Ectodermal cell (in vitro differentiated cells): ENCODE results near the gene UBASH3A.

Source experiments
- H3K27ac ChIP-seq: 2 replicates; pipeline ENCODE4 v1.7.0; 2013; ENCODE audit warnings: mild to moderate bottlenecking, low read depth, low read length; ENCODE audit not compliant: insufficient read depth, poor library complexity, severe bottlenecking
- H3K27me3 ChIP-seq: 2 replicates; pipeline ENCODE4 v1.7.0; 2013; ENCODE audit warnings: mild to moderate bottlenecking, low read length; ENCODE audit not compliant: insufficient read depth, control insufficient read depth, poor library complexity, severe bottlenecking
- H3K36me3 ChIP-seq: one replicate; pipeline ENCODE4 v1.7.0; 2013; ENCODE audit warnings: low read length; ENCODE audit not compliant: control insufficient read depth, insufficient read depth
- H3K4me1 ChIP-seq: one replicate; pipeline ENCODE4 v1.7.0; 2013; ENCODE audit warnings: low read length; ENCODE audit not compliant: control insufficient read depth, insufficient read depth
- H3K4me3 ChIP-seq: 2 replicates; pipeline ENCODE4 v1.7.0; 2013; ENCODE audit warnings: low read depth, low read length, control low read depth; ENCODE audit not compliant: insufficient read depth
- H3K9me3 ChIP-seq: 2 replicates; pipeline ENCODE4 v1.7.0; 2013; ENCODE audit warnings: mild to moderate bottlenecking, low read length, moderate library complexity; ENCODE audit not compliant: control insufficient read depth
- WGBS, 2 experiments: methylation state at CpG; one replicate each; pipeline ENCODE4 v1.1.7; 2013; ENCODE audit warnings: missing lambda C conversion rate in 2 of 2; 5-methylcytosine and 5-hydroxymethylcytosine counted together

The UBASH3A gene

GRCh38 chr21:42486072-42486471 is 82.4 kb downstream of the UBASH3A start:
- WGBS, 2 experiments = 95 to 96% methylated on average over 6 of the region's 6 CpGs
- no peak overlapping the region for H3K4me3 ChIP-seq
- H3K9me3 ChIP-seq = no peaks in the 10 kb centered on the region

GRCh38 chr21:42486531-42486930 is 82.8 kb downstream of the UBASH3A start:
- WGBS, 2 experiments = 85 to 89% methylated on average over 5 of the region's 5 CpGs
- Histone ChIP-seq H3K36me3 (no peaks in the 10 kb centered on the region), H3K27ac (no peak overlapping the region), H3K27me3 (no peaks in the 10 kb centered on the region), H3K9me3 (no peaks in the 10 kb centered on the region), H3K4me3 (no peak overlapping the region), H3K4me1 (no peaks in the 10 kb centered on the region)

More at GRCh38 chr21:42486072-42486471, 82.4 kb downstream of the UBASH3A start:
- H3K4me1 ChIP-seq = no peaks in the 10 kb centered on the region
- H3K27me3 ChIP-seq = no peaks in the 10 kb centered on the region
- H3K27ac ChIP-seq = no peak overlapping the region
- no peaks in the 10 kb centered on the region for H3K36me3 ChIP-seq

DNA sequence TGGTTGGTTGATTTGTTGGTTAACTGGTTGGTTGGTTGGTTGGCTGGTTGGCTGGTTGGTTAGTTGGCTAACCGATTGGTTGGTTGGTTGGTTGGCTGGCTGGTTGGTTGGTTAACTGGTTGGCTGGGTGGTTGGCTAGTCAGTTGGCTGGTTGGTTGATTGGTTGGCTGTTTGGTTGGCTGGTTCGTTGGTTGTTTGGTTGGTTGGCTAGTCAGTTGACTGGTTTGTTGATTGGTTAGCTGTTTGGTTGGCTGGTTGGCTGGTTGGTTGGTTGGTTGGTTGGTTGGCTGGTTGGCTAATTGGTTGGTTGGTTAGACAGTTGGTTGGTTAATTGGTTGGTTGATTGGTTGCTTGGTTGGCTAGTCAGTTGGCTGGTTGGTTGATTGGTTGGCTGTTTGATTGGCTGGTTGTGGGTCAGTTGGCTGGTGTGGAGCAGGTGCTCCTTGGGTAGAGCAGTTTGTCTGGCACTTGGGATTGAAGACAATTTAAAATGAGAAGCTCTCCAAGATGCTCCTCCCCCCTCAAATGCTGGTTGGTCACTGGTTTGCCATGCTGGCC is 85.4 kb downstream of the UBASH3A start:
- no peaks in the 10 kb centered on the region for H3K36me3 ChIP-seq
- H3K27me3 ChIP-seq = no peaks in the 10 kb centered on the region
- no peaks in the 10 kb centered on the region for H3K4me1 ChIP-seq
- no peak overlapping the region for H3K27ac ChIP-seq
- 59 to 66% methylated on average over 2 of the region's 2 CpGs for WGBS, 2 experiments
- H3K9me3 ChIP-seq = no peaks in the 10 kb centered on the region
- H3K4me3 ChIP-seq = no peak overlapping the region

GRCh38 chr21:42489991-42490390 is 86.3 kb downstream of the UBASH3A start:
- no peaks in the 10 kb centered on the region for H3K9me3 ChIP-seq
- 88% methylated on average over 4 of the region's 4 CpGs for WGBS, 2 experiments
- H3K36me3 ChIP-seq = no peaks in the 10 kb centered on the region
- H3K27ac ChIP-seq = no peak overlapping the region
- H3K27me3 ChIP-seq = peaks cover 1% of the 10 kb centered on the region
- no peak overlapping the region for H3K4me3 ChIP-seq
- no peaks in the 10 kb centered on the region for H3K4me1 ChIP-seq

DNA sequence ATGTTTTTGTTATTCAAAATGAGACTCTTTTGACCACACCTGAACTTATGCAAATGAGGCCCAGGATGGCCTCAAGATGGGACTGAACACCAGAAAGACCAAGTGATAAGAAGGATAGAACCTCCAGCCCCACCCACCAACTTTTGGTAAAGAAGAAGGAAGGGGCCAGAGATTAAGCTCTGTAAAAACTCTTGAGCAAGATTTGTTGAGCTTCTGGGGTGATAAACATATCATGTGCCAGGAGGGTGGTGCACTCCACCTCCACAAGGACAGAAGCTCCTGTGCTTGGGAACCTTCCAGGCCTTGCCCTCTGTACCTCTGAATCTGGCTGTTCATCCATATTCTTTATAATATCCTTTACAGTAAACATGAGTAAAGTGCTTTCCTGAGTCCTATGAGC is 87.0 kb downstream of the UBASH3A start:
- no peak overlapping the region for H3K27ac ChIP-seq
- peaks cover 9% of the 10 kb centered on the region for H3K27me3 ChIP-seq
- peaks cover 4% of the 10 kb centered on the region for H3K4me1 ChIP-seq
- H3K4me3 ChIP-seq = no peak overlapping the region
- no peaks in the 10 kb centered on the region for H3K9me3 ChIP-seq
- H3K36me3 ChIP-seq = no peaks in the 10 kb centered on the region

DNA sequence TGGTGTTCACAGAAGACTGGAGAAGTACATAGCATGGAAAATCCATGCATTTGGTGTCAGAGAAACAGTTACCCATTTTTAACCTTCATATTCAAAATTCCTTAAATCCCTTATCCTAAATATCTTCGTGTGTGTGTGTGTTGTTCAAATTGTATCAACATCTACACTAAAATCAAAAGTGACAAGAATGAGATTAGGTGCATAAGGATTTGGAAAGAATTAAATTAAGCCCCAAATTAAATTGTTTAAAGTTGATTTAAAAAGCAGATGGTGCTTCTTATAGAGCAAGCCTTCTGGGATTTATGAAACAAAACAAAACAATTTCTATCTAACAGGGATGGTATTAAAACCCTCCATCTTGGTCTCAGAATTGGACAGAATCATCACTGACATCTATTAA is 87.6 kb downstream of the UBASH3A start:
- H3K27me3 ChIP-seq = peaks cover 10% of the 10 kb centered on the region
- H3K4me1 ChIP-seq = peaks cover 6% of the 10 kb centered on the region
- H3K27ac ChIP-seq = no peak overlapping the region
- H3K4me3 ChIP-seq = no peak overlapping the region
- no CpG with 5 or more reads among the region's 1 CpG for WGBS, 2 experiments
- H3K9me3 ChIP-seq = no peaks in the 10 kb centered on the region
- H3K36me3 ChIP-seq = no peaks in the 10 kb centered on the region

DNA sequence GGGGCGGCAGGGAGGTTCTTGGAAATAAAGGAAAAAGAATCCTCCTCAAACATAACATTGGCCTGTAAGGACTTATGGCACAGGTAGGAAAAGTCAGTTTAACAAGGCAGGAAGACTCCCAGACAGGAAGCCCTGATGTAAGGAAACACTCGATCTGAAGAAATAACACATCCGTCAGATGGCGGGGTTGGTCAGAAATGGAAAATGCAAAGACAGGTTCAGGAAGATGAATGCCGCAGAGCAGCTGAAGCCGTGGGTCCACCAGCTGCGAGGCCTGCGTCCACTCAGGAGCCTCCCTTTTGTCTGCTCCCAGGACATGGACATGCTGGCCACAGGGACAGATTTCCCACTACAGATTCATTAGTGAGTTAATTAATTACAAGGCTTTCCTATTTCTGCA is 88.5 kb downstream of the UBASH3A start:
- H3K36me3 ChIP-seq = no peaks in the 10 kb centered on the region
- WGBS, 2 experiments = 93 to 96% methylated on average over 7 to 8 of the region's 8 CpGs
- peaks cover 8% of the 10 kb centered on the region for H3K4me1 ChIP-seq
- no peak overlapping the region for H3K27ac ChIP-seq
- H3K4me3 ChIP-seq = no peak overlapping the region
- no peaks in the 10 kb centered on the region for H3K9me3 ChIP-seq
- H3K27me3 ChIP-seq = peaks cover 10% of the 10 kb centered on the region

GRCh38 chr21:42493109-42494060 is 89.7 kb downstream of the UBASH3A start:
- no peaks in the 10 kb centered on the region for H3K9me3 ChIP-seq
- H3K27ac ChIP-seq = no peak overlapping the region
- no peaks in the 10 kb centered on the region for H3K36me3 ChIP-seq
- 79 to 84% methylated on average over 12 to 13 of the region's 13 CpGs for WGBS, 2 experiments
- H3K27me3 ChIP-seq = peaks cover 10% of the 10 kb centered on the region
- H3K4me3 ChIP-seq = no peak overlapping the region
- H3K4me1 ChIP-seq = peaks cover 9% of the 10 kb centered on the region

DNA sequence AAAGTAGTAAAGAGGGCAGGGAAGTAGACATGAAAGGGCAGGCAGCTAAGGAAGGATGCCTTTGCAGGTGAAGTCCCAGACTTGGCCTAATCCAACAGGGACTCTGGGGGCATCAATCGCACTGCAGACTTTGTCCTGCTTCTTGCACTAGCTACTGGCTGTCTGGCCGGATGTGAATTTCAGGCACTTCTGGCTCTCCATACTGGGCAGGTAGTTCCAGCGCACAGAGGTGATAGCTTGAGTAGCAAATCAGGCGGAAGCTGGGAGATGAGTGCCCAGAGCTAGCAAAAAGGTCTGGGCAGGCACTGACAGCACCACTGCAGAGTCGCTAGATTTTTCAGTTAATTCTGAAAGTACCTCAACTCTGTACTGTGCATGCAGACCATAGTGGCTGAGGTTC is 91.3 kb downstream of the UBASH3A start:
- Histone ChIP-seq H3K4me1 (peaks cover 17% of the 10 kb centered on the region), H3K9me3 (no peaks in the 10 kb centered on the region), H3K27me3 (peaks cover 10% of the 10 kb centered on the region), H3K27ac (no peak overlapping the region), H3K4me3 (no peak overlapping the region), H3K36me3 (no peaks in the 10 kb centered on the region)
- WGBS, 2 experiments = 90 to 92% methylated on average over 5 of the region's 5 CpGs

DNA sequence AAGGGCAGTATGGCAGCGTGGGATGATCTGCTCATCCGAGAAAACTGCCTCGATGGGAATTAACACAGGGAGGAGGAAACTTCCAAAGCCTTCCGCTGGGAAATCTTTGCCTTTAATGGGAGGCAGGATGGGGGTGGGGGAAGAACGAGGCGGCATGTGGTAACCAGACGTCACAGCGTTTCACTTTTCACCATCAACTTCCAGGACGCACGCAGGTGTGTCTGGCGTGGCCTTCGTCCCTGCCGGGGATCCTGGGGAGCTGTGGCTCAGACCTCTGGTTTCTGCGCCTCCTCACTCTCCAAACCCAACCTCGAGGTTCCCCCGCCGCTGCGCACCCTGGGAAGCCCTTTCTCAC is 92.0 kb downstream of the UBASH3A start:
- Histone ChIP-seq H3K4me1 (peaks cover 17% of the 10 kb centered on the region), H3K36me3 (no peaks in the 10 kb centered on the region), H3K27ac (no peak overlapping the region), H3K4me3 (peak overlapping the region; percentile 59), H3K9me3 (no peaks in the 10 kb centered on the region), H3K27me3 (peaks cover 10% of the 10 kb centered on the region)
- whole genome bisulfite sequencing, 2 experiments = 6 to 7% methylated on average over 18 of the region's 18 CpGs
